Measurements from ENCODE around the gene USP19. TPM values are rescaled to one million over a fixed set of nuclear protein-coding genes. Genes with fewer than 3 reads are reported as not detected.

Gene USP19
- total RNA-seq, 4 donors from 2014 or later = 72.3 to 113 (median 83.6) TPM

GRCh38 chr3:49163609-49164008 lies 43.0 kb upstream of the USP19 start:
- DNase-seq (ENCODE audit: low spot score in 2 of 2) = no peak
- H3K27ac ChIP-seq = no peak overlapping the region
- WGBS, 2 donors = 93 to 95% methylated on average over 7 to 8 of the region's 8 CpGs
- TF ChIP-seq, protein P1, sequence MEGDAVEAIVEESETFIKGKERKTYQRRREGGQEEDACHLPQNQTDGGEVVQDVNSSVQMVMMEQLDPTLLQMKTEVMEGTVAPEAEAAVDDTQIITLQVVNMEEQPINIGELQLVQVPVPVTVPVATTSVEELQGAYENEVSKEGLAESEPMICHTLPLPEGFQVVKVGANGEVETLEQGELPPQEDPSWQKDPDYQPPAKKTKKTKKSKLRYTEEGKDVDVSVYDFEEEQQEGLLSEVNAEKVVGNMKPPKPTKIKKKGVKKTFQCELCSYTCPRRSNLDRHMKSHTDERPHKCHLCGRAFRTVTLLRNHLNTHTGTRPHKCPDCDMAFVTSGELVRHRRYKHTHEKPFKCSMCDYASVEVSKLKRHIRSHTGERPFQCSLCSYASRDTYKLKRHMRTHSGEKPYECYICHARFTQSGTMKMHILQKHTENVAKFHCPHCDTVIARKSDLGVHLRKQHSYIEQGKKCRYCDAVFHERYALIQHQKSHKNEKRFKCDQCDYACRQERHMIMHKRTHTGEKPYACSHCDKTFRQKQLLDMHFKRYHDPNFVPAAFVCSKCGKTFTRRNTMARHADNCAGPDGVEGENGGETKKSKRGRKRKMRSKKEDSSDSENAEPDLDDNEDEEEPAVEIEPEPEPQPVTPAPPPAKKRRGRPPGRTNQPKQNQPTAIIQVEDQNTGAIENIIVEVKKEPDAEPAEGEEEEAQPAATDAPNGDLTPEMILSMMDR (IDR thresholded peaks at IDR 0.05) = no peak
- TF ChIP-seq POLR2A (IDR thresholded peaks at IDR 0.05) (no peak), EP300 (IDR thresholded peaks at IDR 0.05) (no peak)
- no peaks in the 10 kb centered on the region for H3K27me3 ChIP-seq
- no peak overlapping the region for H3K4me3 ChIP-seq
- H3K4me1 ChIP-seq = peaks cover 0 to 42% (median 7%) of the 10 kb centered on the region in 4 donors
- no peaks in the 10 kb centered on the region for H3K9me3 ChIP-seq
- peaks cover 0 to 41% (median 0%) of the 10 kb centered on the region in 3 donors for H3K36me3 ChIP-seq

DNA sequence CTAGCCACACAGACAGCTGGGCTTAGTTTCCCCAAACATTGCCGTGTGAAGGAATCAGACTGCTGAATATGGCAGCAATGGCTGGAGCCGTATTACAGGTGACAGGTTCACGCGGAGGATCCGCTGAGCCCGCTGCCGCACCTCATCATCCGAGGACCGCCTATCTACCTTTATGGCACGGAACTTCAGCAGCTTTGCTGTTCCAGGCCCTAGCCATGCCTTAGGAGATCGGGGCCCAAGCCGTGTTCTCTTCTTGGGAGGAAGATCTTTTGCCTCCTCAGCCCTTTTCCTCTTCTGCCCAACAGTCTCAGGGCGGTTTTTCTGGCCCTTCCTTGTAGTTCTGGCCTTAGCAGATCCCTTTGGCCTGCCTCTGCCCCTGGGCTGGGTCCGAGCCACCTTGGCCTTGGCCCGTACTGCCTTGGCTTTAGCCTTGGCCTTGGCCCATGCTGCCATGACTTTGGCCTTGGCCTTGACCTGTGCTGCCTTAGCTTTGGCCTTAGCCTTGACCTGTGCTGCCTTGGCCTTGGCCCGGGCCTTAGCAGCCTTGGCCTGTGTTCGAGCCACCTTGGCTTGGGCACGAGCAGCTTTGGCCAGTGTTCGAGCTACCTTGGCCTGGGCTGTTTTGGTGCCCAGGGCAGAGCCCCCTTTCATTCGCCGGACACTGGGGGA lies 42.3 kb upstream of the USP19 start:
- no peaks in the 10 kb centered on the region for H3K9me3 ChIP-seq
- H3K27me3 ChIP-seq = no peaks in the 10 kb centered on the region
- DNase-seq (ENCODE audit: low spot score in 2 of 2) = no peak
- no peak overlapping the region for H3K27ac ChIP-seq
- H3K4me3 ChIP-seq = no peak overlapping the region
- peaks cover 0 to 42% (median 7%) of the 10 kb centered on the region in 4 donors for H3K4me1 ChIP-seq
- TF ChIP-seq EP300 (IDR thresholded peaks at IDR 0.05) (no peak), POLR2A (IDR thresholded peaks at IDR 0.05) (no peak)
- TF ChIP-seq, protein P1 (IDR thresholded peaks at IDR 0.05) = no peak
- peaks cover 0 to 41% (median 0%) of the 10 kb centered on the region in 3 donors for H3K36me3 ChIP-seq
- WGBS, 2 donors = 90 to 93% methylated on average over 20 to 21 of the region's 21 CpGs

GRCh38 chr3:49161808-49162530 lies 41.3 kb upstream of the USP19 start:
- no peak overlapping the region for H3K4me3 ChIP-seq

DNA sequence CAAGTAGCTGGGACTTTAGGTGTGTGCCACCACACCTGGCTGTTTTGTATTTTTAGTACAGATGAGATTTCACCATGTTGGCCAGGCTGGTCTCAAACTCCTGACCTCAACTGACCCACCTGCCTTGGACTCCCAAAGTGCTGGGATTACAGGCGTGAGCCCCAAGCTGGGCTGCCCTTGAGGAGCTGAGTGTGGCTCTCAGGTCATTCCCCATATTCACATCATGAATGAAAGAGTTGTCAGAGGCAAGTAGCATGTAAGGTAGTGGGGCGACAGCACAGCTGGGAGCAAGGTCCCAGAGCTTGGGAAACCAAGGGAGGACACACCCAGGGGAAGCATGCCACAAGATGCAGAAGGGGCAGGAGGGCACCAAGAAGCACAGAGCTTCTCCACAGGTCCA lies 40.6 kb upstream of the USP19 start:
- no peak for TF ChIP-seq EP300 (IDR thresholded peaks at IDR 0.05)
- TF ChIP-seq, protein P1 (IDR thresholded peaks at IDR 0.05) = no peak
- no peak for DNase-seq (ENCODE audit: low spot score in 2 of 2)

More at GRCh38 chr3:49161808-49162530, 41.3 kb upstream of the USP19 start:
- Histone ChIP-seq H3K27me3 (no peaks in the 10 kb centered on the region), H3K36me3 (peaks cover 0 to 41% (median 0%) of the 10 kb centered on the region in 3 donors), H3K27ac (no peak overlapping the region), H3K9me3 (no peaks in the 10 kb centered on the region), H3K4me1 (peaks cover 0 to 42% (median 7%) of the 10 kb centered on the region in 4 donors)
- TF ChIP-seq POLR2A (IDR thresholded peaks at IDR 0.05) = no peak
- TF ChIP-seq EP300 (IDR thresholded peaks at IDR 0.05) = no peak
- TF ChIP-seq, protein P1 (IDR thresholded peaks at IDR 0.05) = no peak
- WGBS, 2 donors = 74 to 78% methylated on average over 3 of the region's 3 CpGs
- no peak for DNase-seq (ENCODE audit: low spot score in 2 of 2)

DNA sequence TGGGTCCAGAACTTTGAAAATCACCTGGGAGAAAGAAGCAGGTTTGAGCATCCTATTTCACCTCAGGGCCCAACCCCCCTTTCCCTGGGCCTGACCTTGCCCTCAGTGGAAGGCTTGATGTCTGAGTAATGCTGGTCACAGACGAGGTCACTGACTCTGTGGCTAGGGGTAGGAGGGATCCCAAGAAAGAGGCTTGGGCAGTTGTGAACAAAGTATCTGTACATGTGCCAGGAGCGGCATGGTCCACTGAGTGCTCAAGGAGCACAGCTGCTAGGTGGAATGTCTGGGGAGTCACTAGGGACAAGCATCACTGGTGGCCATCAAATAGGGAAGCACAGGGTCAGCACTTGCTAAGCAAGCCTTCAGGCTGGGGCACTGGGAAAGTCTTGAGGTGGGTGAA lies 38.2 kb upstream of the USP19 start:
- H3K27ac ChIP-seq = no peak overlapping the region
- no peaks in the 10 kb centered on the region for H3K27me3 ChIP-seq
- no peak overlapping the region for H3K4me3 ChIP-seq
- TF ChIP-seq EP300 (IDR thresholded peaks at IDR 0.05) (no peak), POLR2A (IDR thresholded peaks at IDR 0.05) (no peak)
- TF ChIP-seq, protein P1 (IDR thresholded peaks at IDR 0.05) = no peak
- H3K9me3 ChIP-seq = no peaks in the 10 kb centered on the region
- peaks cover 0 to 36% (median 0%) of the 10 kb centered on the region in 3 donors for H3K36me3 ChIP-seq
- peaks cover 0 to 17% (median 0%) of the 10 kb centered on the region in 4 donors for H3K4me1 ChIP-seq
- 40 to 41% methylated on average over 2 of the region's 2 CpGs for WGBS, 2 donors
- no peak for DNase-seq (ENCODE audit: low spot score in 2 of 2)

More for the DNA sequence above, 40.6 kb upstream of the USP19 start:
- H3K4me1 ChIP-seq = peaks cover 0 to 35% (median 4%) of the 10 kb centered on the region in 4 donors
- H3K27ac ChIP-seq = no peak overlapping the region
- H3K36me3 ChIP-seq = peaks cover 0 to 41% (median 0%) of the 10 kb centered on the region in 3 donors
- no peaks in the 10 kb centered on the region for H3K27me3 ChIP-seq
- 88 to 92% methylated on average over 2 of the region's 2 CpGs for WGBS, 2 donors
- no peaks in the 10 kb centered on the region for H3K9me3 ChIP-seq
- H3K4me3 ChIP-seq = no peak overlapping the region
